Thoracic aorta (tissue), 2 donors: ENCODE data around the gene TAF11L6. TPM values are rescaled to one million over a fixed set of nuclear protein-coding genes. Genes with fewer than 3 reads are reported as not detected.
"Not testable (repeated sequence)": the region's sequence is repeated elsewhere in the genome, so short reads cannot be mapped to it uniquely, and the experiment has no call there.

Experiments
- ATAC-seq: fragments of 150-250 bp; one replicate; pipeline ENCODE4 v1.8.0; 2017; ENCODE audit warnings: low read depth; ENCODE audit not compliant: insufficient number of reproducible peaks, low FRiP score
- DNase-seq: peaks from one replicate; pipeline ENCODE4 v3.0.0-alpha.2; 2020; ENCODE audit warnings: low spot score
- H3K27ac ChIP-seq, 2 donors: fragments of 200-600 bp; sonication (generic); 1 replicate in 1 of 2; 2 replicates in 1 of 2; pipeline ENCODE4 v1.5.1; 2016; ENCODE audit warnings: mild to moderate bottlenecking in 2 of 2, moderate library complexity in 2 of 2
- H3K27me3 ChIP-seq: fragments of 200-600 bp; sonication (generic); replicated peaks from 2 replicates; pipeline ENCODE4 v1.6.0; 2016; ENCODE audit warnings: mild to moderate bottlenecking; ENCODE audit not compliant: insufficient read depth
- H3K36me3 ChIP-seq: fragments of 200-600 bp; sonication (generic); one replicate; pipeline ENCODE4 v1.5.1; 2016
- H3K4me1 ChIP-seq, 2 donors: fragments of 200-600 bp; sonication (generic); 1 replicate in 1 of 2; 2 replicates in 1 of 2; pipeline versions ENCODE4 v1.5.1 to v1.6.0; 2016; ENCODE audit warnings: low read depth in 2 of 2, mild to moderate bottlenecking in 1 of 2; ENCODE audit not compliant: control insufficient read depth in 1 of 2
- H3K4me3 ChIP-seq: fragments of 200-600 bp; sonication (generic); 2 replicates; pipeline ENCODE4 v1.5.1; 2016; ENCODE audit warnings: mild to moderate bottlenecking
- H3K9me3 ChIP-seq: fragments of 200-600 bp; sonication (generic); 2 replicates; pipeline ENCODE4 v1.5.1; 2016
- total RNA-seq, 2 donors: library from RNA; depleted of rRNA; stranded (reverse); fragments of >200 nt; gene quantifications; one replicate each; pipeline versions ENCODE4 v1.1.0 to v1.2.3, GENCODE V29; 2016
- TF ChIP-seq, protein P1 (sequence below): fragments of 200-600 bp; sonication (generic); IDR thresholded peaks from one replicate; pipeline ENCODE4 v1.5.1; 2019; ENCODE audit warnings: antibody characterized with exemption

Gene TAF11L6
- not detected for total RNA-seq

DNA sequence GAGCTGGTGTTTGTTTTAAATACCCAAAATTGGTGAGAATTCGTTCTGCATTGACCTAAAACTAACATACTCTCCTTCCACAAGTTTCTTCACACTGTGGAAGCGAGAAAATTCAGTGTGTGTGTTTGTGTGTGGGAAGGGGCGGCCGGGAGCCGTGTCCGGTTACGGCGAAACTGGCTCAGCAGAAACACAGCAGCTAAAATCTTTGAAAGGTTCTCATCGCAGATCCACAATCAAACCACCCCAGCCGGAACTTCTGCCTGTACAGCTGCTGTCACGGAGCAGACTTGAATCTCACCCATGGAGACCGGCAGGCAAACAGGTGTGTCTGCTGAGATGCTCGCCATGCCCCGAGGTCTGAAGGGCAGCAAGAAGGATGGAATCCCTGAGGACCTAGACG, at the start of gene TAF11L6:
Gene TAF11L6, plus strand, starts transcription at position 301 of the 400 bp plus-strand sequence.
- not testable (repeated sequence) for H3K27ac ChIP-seq, H3K4me3 ChIP-seq, H3K36me3 ChIP-seq, DNase-seq, H3K27me3 ChIP-seq, H3K4me1 ChIP-seq, H3K9me3 ChIP-seq, ATAC-seq

DNA sequence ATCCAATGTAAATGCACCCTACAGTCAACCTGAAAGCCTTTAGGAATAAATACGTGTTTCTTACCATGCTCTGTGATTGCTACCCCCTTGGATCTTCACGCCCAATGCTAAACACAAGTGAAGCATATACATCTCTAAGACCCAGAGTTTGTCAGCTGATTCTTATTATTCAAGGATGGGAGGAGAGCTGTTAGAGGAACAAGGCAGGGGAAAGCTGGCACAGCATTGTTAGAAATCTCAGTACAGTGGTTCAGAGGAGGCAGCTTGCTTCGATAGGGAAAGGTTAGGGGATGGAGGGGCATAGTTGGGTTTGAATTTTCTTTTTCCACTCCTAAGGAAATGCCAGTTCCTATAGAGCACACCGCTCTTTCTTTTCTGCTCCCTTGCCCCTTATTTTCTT, 47.1 kb upstream of the TAF11L6 start:
- H3K27ac ChIP-seq: no peak overlapping the region
- no peak overlapping the region for H3K4me3 ChIP-seq
- no peak for DNase-seq
- H3K9me3 ChIP-seq: no peaks in the 10 kb centered on the region
- TF ChIP-seq, protein P1, sequence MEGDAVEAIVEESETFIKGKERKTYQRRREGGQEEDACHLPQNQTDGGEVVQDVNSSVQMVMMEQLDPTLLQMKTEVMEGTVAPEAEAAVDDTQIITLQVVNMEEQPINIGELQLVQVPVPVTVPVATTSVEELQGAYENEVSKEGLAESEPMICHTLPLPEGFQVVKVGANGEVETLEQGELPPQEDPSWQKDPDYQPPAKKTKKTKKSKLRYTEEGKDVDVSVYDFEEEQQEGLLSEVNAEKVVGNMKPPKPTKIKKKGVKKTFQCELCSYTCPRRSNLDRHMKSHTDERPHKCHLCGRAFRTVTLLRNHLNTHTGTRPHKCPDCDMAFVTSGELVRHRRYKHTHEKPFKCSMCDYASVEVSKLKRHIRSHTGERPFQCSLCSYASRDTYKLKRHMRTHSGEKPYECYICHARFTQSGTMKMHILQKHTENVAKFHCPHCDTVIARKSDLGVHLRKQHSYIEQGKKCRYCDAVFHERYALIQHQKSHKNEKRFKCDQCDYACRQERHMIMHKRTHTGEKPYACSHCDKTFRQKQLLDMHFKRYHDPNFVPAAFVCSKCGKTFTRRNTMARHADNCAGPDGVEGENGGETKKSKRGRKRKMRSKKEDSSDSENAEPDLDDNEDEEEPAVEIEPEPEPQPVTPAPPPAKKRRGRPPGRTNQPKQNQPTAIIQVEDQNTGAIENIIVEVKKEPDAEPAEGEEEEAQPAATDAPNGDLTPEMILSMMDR: no peak
- ATAC-seq: no peak
- H3K4me1 ChIP-seq: no peaks in the 10 kb centered on the region
- H3K36me3 ChIP-seq: no peaks in the 10 kb centered on the region
- H3K27me3 ChIP-seq: no peaks in the 10 kb centered on the region

DNA sequence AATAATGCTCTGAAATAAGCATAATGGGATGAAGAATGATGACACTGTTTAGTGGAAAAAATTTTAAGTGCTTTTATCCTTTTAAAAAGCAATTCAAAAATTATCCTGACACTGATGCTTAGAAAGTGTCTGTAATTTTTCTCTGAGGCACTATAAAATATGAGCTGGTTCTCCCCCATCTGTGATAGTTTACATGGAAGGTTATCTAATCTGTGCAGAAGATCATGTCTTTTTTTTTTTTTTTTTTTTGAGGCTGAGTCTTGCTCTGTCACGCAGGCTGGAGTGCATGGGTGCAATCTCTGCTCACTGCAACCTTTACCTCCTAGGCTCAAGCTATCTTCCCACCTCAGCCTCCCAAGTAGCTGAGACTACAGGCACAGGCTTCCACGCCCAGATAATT, 45.7 kb upstream of the TAF11L6 start:
- no peak overlapping the region for H3K4me3 ChIP-seq
- H3K9me3 ChIP-seq: no peaks in the 10 kb centered on the region
- ATAC-seq: no peak
- DNase-seq: no peak
- TF ChIP-seq, protein P1: no peak
- H3K27me3 ChIP-seq: no peaks in the 10 kb centered on the region
- H3K4me1 ChIP-seq: no peaks in the 10 kb centered on the region
- no peak overlapping the region for H3K27ac ChIP-seq
- no peaks in the 10 kb centered on the region for H3K36me3 ChIP-seq

DNA sequence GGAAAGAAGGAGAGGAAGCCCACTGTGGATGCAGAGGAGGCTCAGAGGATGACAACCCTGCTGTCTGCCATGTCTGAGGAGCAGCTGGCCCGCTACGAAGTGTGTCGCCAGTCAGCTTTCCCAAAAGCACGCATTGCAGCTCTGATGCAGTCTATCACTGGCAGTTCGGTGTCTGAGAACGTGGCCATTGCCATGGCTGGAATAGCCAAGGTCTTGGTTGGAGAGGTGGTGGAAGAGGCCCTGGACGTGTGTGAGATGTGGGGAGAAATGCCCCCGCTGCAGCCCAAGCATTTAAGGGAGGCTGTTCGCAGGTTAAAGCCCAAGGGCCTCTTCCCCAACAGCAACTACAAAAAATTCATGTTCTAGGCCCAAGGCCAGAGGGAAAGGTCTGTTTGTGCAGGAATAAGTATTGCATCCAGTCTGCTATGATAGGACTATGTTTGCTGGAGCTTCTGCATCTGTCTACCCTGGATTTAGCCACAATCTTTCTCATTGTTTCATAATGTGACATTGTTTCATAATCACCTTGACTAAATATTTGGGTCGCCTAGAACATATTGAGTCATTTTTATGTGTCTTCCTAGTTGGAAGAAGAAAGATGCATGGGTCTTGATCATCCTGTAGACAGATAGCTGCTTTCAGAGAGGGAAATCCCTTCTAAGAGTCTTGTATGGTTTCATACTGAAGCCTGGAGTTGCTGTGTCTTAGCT, 41.9 kb upstream of the TAF11L6 start:
- H3K27me3 ChIP-seq, H3K36me3 ChIP-seq, ATAC-seq, H3K4me3 ChIP-seq, H3K4me1 ChIP-seq, DNase-seq, H3K9me3 ChIP-seq, H3K27ac ChIP-seq: not testable (repeated sequence)

DNA sequence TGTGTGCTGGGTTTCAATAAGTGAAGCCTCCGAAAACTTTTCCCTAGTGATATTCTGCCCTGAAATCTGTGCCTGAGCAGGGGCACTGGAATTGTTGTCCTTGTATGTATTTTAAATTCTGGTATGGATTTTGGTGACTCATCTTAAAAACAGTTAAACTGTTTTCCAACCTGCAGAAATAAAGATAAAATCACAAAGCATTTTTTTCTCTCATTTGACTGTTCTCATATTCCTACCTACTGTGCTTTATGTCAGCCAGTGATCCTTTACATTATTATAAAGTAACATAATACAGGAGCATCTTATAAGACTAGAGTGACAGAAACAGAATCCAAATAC, 41.3 kb upstream of the TAF11L6 start:
- H3K27me3 ChIP-seq: no peaks in the 10 kb centered on the region
- no peaks in the 10 kb centered on the region for H3K9me3 ChIP-seq
- DNase-seq (no peak), ATAC-seq (no peak)
- no peaks in the 10 kb centered on the region for H3K36me3 ChIP-seq
- no peak overlapping the region for H3K4me3 ChIP-seq
- TF ChIP-seq, protein P1: no peak
- no peak overlapping the region for H3K27ac ChIP-seq
- no peaks in the 10 kb centered on the region for H3K4me1 ChIP-seq

DNA sequence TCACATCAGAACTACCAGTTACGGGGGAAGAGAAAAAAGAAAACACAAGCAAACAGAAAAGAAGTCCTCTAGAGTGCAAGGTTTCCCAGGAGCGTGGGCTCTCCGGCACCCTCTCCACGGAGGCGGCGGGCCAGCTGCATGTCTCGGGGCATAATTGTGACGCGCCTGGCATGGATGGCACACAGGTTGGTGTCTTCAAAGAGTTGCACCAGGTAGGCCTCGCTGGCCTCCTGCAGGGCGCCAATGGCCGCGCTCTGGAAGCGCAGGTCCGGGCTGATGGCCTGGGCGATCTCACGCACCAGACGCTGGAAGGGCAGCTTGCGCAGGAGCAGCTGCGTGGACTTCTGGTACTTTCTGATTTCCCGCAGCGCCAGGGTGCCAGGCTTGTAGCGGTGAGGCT, 37.2 kb upstream of the TAF11L6 start:
- not testable (repeated sequence) for H3K9me3 ChIP-seq, H3K27ac ChIP-seq, H3K36me3 ChIP-seq, H3K4me1 ChIP-seq, DNase-seq, H3K27me3 ChIP-seq, ATAC-seq, H3K4me3 ChIP-seq

DNA sequence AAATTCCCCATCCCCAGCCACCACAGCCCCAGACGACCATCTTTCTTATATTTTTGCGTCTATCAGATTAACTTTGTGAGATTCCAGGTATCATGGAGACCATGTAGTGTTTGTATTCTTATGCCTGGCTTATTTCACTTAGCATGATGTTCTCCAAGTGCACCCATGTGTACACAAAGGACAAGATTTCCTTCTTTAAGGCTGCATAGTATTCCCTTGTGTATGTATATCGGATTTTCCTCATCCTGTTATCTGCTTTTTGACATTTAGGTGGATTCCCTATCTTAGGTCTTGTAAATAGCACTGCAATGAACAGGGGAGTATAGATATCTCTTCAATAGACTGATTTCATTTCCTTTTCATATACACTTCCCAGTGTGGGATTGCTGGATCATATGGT, 35.7 kb upstream of the TAF11L6 start:
- H3K27ac ChIP-seq: no peak overlapping the region
- no peaks in the 10 kb centered on the region for H3K9me3 ChIP-seq
- TF ChIP-seq, protein P1: no peak
- no peak for ATAC-seq
- H3K27me3 ChIP-seq: no peaks in the 10 kb centered on the region
- H3K4me1 ChIP-seq: no peaks in the 10 kb centered on the region
- H3K4me3 ChIP-seq: no peak overlapping the region
- no peak for DNase-seq
- H3K36me3 ChIP-seq: no peaks in the 10 kb centered on the region
